HepG2 (cell line): Measurements from ENCODE around the gene COX4I2. TPM values are rescaled to one million over a fixed set of nuclear protein-coding genes. Genes with fewer than 3 reads are reported as not detected.
A peak's percentile ranks its signal among the peaks of the same experiment; 100 is the strongest.

Experiments
- ETV5 ChIP-seq: IDR thresholded peaks from 2 replicates; pipeline ENCODE4 v1.6.1; 2018; ENCODE audit warnings: missing biosample characterization, missing genetic modification reagents, inconsistent platforms, borderline replicate concordance
- HMGXB3 ChIP-seq: sonication (generic); formaldehyde crosslinking; IDR thresholded peaks from 2 replicates; pipeline ENCODE4 v1.4.0; 2020; ENCODE audit warnings: missing genetic modification reagents, borderline replicate concordance
- KIAA2018 ChIP-seq: sonication (generic); formaldehyde crosslinking; IDR thresholded peaks from 2 replicates; pipeline ENCODE4 v1.5.0; 2020; ENCODE audit warnings: mild to moderate bottlenecking, missing genetic modification reagents, borderline replicate concordance
- LBX2 ChIP-seq: sonication (generic); formaldehyde crosslinking; IDR thresholded peaks from 2 replicates; pipeline ENCODE4 v1.5.0; 2020; ENCODE audit warnings: missing genetic modification reagents, mild to moderate bottlenecking, borderline replicate concordance
- NFIB ChIP-seq: sonication (generic); formaldehyde crosslinking; IDR thresholded peaks from 2 replicates; pipeline ENCODE4 v1.9.0; 2021; ENCODE audit warnings: missing genetic modification reagents, mild to moderate bottlenecking, borderline replicate concordance
- PITX1 ChIP-seq: sonication (generic); formaldehyde crosslinking; IDR thresholded peaks from 2 replicates; pipeline ENCODE4 v1.5.1; 2020; ENCODE audit warnings: mild to moderate bottlenecking, missing genetic modification reagents
- SP1 ChIP-seq, 2 experiments: fragments of 450-650 bp in 1 of 2; sonication (generic) in 1 of 2; formaldehyde crosslinking in 1 of 2; IDR thresholded peaks; 2 replicates each; pipeline versions ENCODE4 v1.4.0 to v1.6.1; 2016 to 2020; ENCODE audit warnings: missing genetic modification reagents in 1 of 2
- TMF1 ChIP-seq: sonication (generic); formaldehyde crosslinking; IDR thresholded peaks from 2 replicates; pipeline ENCODE4 v1.8.1; 2022; ENCODE audit warnings: low read depth, missing genetic modification reagents
- TRAFD1 ChIP-seq: sonication (generic); formaldehyde crosslinking; IDR thresholded peaks from 2 replicates; pipeline ENCODE4 v1.5.1; 2020; ENCODE audit warnings: missing genetic modification reagents, mild to moderate bottlenecking, borderline replicate concordance
- ZNF333 ChIP-seq: sonication (generic); formaldehyde crosslinking; IDR thresholded peaks from 2 replicates; pipeline ENCODE4 v1.4.0; 2020; ENCODE audit warnings: mild to moderate bottlenecking, missing genetic modification reagents, borderline replicate concordance
- ZNF773 ChIP-seq: sonication (generic); formaldehyde crosslinking; IDR thresholded peaks from 2 replicates; pipeline ENCODE4 v1.4.0; 2020; ENCODE audit warnings: missing genetic modification reagents, borderline replicate concordance
- ZNF781 ChIP-seq: sonication (generic); formaldehyde crosslinking; IDR thresholded peaks from 2 replicates; pipeline ENCODE4 v1.5.1; 2020; ENCODE audit warnings: borderline replicate concordance, mild to moderate bottlenecking, missing genetic modification reagents; ENCODE audit errors: not compliant biosample characterization
- polyA plus RNA-seq, 8 experiments: library from polyadenylated mRNA; depleted of rRNA in 3 of 8; stranded (reverse) in 7 of 8; unstranded in 1 of 8; fragments of >200 nt; fragmentation: Illumina TruSeq in 4 of 8; extraction: Trizol in 4 of 8; gene quantifications; 2 replicates each; pipeline versions ENCODE4 v1.2.1 to v1.2.3, GENCODE V29; 2011 to 2016; ENCODE audit warnings: low read depth in 4 of 8, missing spikeins in 1 of 8, mixed read lengths in 1 of 8; ENCODE audit not compliant: insufficient read depth in 1 of 8
- total RNA-seq, 5 experiments: library from RNA; depleted of rRNA; stranded (reverse); fragments of >200 nt; fragmentation: Illumina TruSeq; extraction: Trizol; gene quantifications; 2 replicates each; pipeline ENCODE4 v1.2.3, GENCODE V29; 2016; ENCODE audit warnings: low read depth in 1 of 5

COX4I2 gene
- total and polyA plus RNA-seq, 2 of the 13 experiments (the other 11 are each of a cell fraction or from before 2014, with no cell fraction given) = 1.1 TPM; not detected in 1

GRCh38 chr20:31595654-31596411, 41.9 kb upstream of the COX4I2 start (continued):
- TF ChIP-seq TRAFD1 (CRISPR knock-in tag) (0 out of 2 replicates have a peak, but pooled peaks have one; percentile 16), ZNF781 (CRISPR knock-in tag) (peak; percentile 22), KIAA2018 (CRISPR knock-in tag) (no peak), PITX1 (no peak; the same call in 1 of the 2 replicates), NFIB (CRISPR knock-in tag) (no peak), ZNF333 (CRISPR knock-in tag) (0 out of 2 replicates have a peak, but pooled peaks have one; percentile 53), TMF1 (no peak), HMGXB3 (CRISPR knock-in tag) (no peak; the same call in 1 of the 2 replicates), ETV5 (CRISPR knock-in tag) (peak; percentile 54), ZNF773 (CRISPR knock-in tag) (no peak), LBX2 (CRISPR knock-in tag) (peak; percentile 89), SP1 (IDR thresholded peaks at IDR 0.05) (no peak), SP1 (CRISPR knock-in tag; IDR thresholded peaks at IDR 0.05) (peak; percentile 26; the same call in 1 of the 2 replicates)
